NAMALWA (cell line): ENCODE results near the gene CBX6.

Experiments
- DNase-seq: peaks from one replicate; pipeline ENCODE4 v3.0.0-alpha.2; 2015; ENCODE audit warnings: low spot score

Gene CBX6

DNA sequence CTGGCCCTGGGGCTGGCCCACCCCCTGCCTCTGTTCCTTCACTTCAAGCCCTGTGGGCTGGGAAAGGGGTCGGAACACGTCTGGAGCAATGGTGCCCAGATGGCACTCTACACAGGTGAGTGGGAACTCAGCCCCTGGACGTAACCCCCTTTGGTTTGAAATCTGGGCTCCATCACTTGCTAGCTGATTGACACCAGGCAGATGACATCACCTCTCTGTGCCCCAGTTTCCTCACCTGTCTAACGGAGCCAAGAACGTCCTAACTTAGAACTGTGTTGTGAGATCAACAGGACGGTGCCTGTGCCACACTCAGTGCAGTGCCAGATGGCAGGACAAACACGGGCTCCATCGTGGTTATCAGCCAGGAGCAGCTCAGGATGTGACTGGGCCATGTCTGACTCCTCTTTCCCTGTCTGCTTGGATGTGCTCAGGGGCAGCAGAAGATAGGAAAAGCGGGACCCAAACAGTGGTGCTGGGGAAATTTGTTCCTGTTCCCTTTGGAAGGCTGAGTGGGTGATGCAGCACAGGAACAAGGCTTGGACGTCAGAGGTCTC lies 52.6 kb downstream of the CBX6 start:
- no peak for DNase-seq

DNA sequence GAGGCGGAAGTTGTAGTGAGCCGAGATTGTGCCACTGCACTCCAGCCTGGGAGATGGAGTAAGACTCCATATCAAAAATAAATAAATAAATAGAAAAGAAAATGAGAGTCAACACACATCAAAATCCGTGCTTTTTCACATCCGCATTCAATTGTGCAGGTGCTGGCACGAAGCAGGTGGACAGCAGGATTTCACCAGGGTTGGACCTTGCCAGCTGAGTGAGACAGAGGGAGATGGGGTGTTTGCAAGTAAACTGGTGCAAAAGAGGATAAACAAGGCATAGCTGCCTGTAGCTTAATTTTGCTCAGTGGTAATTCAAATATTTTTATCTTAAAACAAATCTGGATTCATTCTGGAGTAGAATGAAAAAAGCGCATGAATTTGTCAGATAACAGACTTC lies 54.8 kb downstream of the CBX6 start:
- no peak for DNase-seq

DNA sequence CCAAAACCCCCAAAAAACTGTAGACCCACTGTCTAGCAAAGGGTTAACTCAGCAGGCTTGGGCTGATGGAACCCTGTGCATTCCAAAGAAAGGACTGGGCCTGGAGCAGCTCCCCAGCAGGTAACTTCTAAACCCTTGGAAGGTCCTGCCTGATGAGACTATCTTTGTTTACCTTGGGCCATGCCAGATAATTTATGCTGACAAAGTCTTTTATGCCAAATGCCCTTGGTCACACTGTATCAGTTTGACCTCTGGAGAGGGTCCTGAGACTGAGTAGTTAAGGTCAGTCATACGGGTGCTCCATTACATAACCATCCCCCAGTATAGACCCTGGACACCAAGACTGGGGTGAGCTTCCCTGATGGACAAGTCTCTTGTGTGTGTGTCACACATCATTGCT lies 56.2 kb downstream of the CBX6 start:
- DNase-seq = no peak
